GM23338 (cell line): Measurements from ENCODE around the gene FBL. TPM values are rescaled to one million over a fixed set of nuclear protein-coding genes. Genes with fewer than 3 reads are reported as not detected.

ENCODE experiments used
- ATAC-seq: fragments of 200-7000 bp; cut with Tn5 transposase; 3 replicates; pipeline ENCODE4 v1.9.1; 2020
- DNase-seq: peaks from one replicate; pipeline ENCODE4 v3.0.0-alpha.2; 2015; ENCODE audit warnings: low spot score
- H2AFZ ChIP-seq: fragments of 200-600 bp; sonication (generic); 2 replicates; pipeline ENCODE4 v1.8.0; 2016; ENCODE audit warnings: antibody characterized with exemption, mild to moderate bottlenecking, moderate library complexity
- H3F3A ChIP-seq: fragments of 200-600 bp; sonication (generic); replicated peaks from 2 replicates; pipeline ENCODE4 v1.8.0; 2017; ENCODE audit warnings: antibody characterized with exemption, mixed run types, low read depth
- H3K27ac ChIP-seq: fragments of 200-600 bp; sonication (generic); 2 replicates; pipeline ENCODE4 v1.6.1; 2016; ENCODE audit warnings: low read depth
- H3K27me3 ChIP-seq: fragments of 200-600 bp; sonication (generic); 2 replicates; pipeline ENCODE4 v1.8.0; 2016; ENCODE audit warnings: mild to moderate bottlenecking, mixed run types, moderate library complexity; ENCODE audit not compliant: insufficient read depth
- H3K36me3 ChIP-seq: fragments of 200-600 bp; sonication (generic); 2 replicates; pipeline ENCODE4 v1.8.0; 2016; ENCODE audit warnings: mild to moderate bottlenecking; ENCODE audit not compliant: insufficient read depth
- H3K4me1 ChIP-seq: fragments of 200-600 bp; sonication (generic); 2 replicates; pipeline ENCODE4 v1.8.0; 2016; ENCODE audit warnings: mild to moderate bottlenecking, moderate library complexity; ENCODE audit not compliant: insufficient read depth
- H3K4me2 ChIP-seq: fragments of 200-600 bp; sonication (generic); 2 replicates; pipeline ENCODE4 v1.7.1; 2017; ENCODE audit warnings: mixed run types
- H3K4me3 ChIP-seq: fragments of 200-600 bp; sonication (generic); 2 replicates; pipeline ENCODE4 v1.6.1; 2016; ENCODE audit warnings: mixed run types
- H3K79me2 ChIP-seq: fragments of 200-600 bp; sonication (generic); replicated peaks from 2 replicates; pipeline ENCODE4 v1.8.0; 2017; ENCODE audit warnings: mild to moderate bottlenecking; ENCODE audit not compliant: insufficient read depth
- H3K9me2 ChIP-seq: fragments of 200-600 bp; sonication (generic); 2 replicates; pipeline ENCODE4 v1.8.0; 2017; ENCODE audit not compliant: insufficient read depth
- H4K20me1 ChIP-seq: fragments of 200-600 bp; sonication (generic); replicated peaks from 2 replicates; pipeline ENCODE4 v1.8.0; 2017; ENCODE audit warnings: mild to moderate bottlenecking; ENCODE audit not compliant: insufficient read depth
- H3K27ac Mint-ChIP-seq: 2 replicates; pipeline ENCODE4 v1.8.0; 2020; ENCODE audit warnings: inconsistent platforms, mild to moderate bottlenecking, moderate library complexity, mixed read lengths
- H3K27me3 Mint-ChIP-seq: 3 replicates; pipeline ENCODE4 v1.8.0; 2022; ENCODE audit warnings: low read depth, mild to moderate bottlenecking, moderate library complexity, mixed read lengths, inconsistent platforms; ENCODE audit not compliant: insufficient read depth, poor library complexity
- H3K36me3 Mint-ChIP-seq: 3 replicates; pipeline ENCODE4 v1.8.0; 2021; ENCODE audit warnings: low read depth, mild to moderate bottlenecking, inconsistent platforms, moderate library complexity, mixed read lengths
- H3K4me1 Mint-ChIP-seq: 3 replicates; pipeline ENCODE4 v1.8.0; 2020; ENCODE audit warnings: mild to moderate bottlenecking, inconsistent platforms, mixed read lengths
- H3K4me3 Mint-ChIP-seq: 3 replicates; pipeline ENCODE4 v1.8.0; 2021; ENCODE audit warnings: moderate library complexity, mild to moderate bottlenecking, inconsistent platforms, mixed read lengths
- H3K9me3 Mint-ChIP-seq: 3 replicates; pipeline ENCODE4 v1.8.0; 2020; ENCODE audit warnings: moderate library complexity, mild to moderate bottlenecking, inconsistent platforms, mixed read lengths
- CREB1 ChIP-seq: fragments of 250-450 bp; sonication (Bioruptor Pico); IDR thresholded peaks from 2 replicates; pipeline ENCODE4 v1.5.0; 2020; ENCODE audit warnings: low read depth, mild to moderate bottlenecking, moderate library complexity
- CTCF ChIP-seq, 2 experiments: fragments of 200-600 bp in 1 of 2; sonication (generic) in 1 of 2; conservative IDR thresholded peaks; 2 replicates each; pipeline versions ENCODE4 v1.5.1 to v1.6.1; 2016 to 2017; ENCODE audit warnings: antibody characterized with exemption in 2 of 2, low read depth in 2 of 2, mild to moderate bottlenecking in 2 of 2, moderate library complexity in 1 of 2
- ETS1 ChIP-seq: IDR thresholded peaks from 2 replicates; pipeline ENCODE4 v1.6.1; 2016; ENCODE audit warnings: antibody characterized with exemption
- EZH2 ChIP-seq: fragments of 200-600 bp; sonication (generic); IDR thresholded peaks from one replicate; pipeline ENCODE4 v1.8.0; 2017; ENCODE audit warnings: antibody characterized with exemption, mild to moderate bottlenecking, low read depth; ENCODE audit not compliant: unreplicated experiment
- NANOG ChIP-seq: IDR thresholded peaks from 2 replicates; pipeline ENCODE4 v1.6.1; 2016; ENCODE audit warnings: antibody characterized with exemption, borderline replicate concordance
- POLR2AphosphoS5 ChIP-seq: IDR thresholded peaks from 2 replicates; pipeline ENCODE4 v1.6.1; 2016; ENCODE audit warnings: antibody characterized with exemption, low read depth
- REST ChIP-seq: IDR thresholded peaks from one replicate; pipeline ENCODE4 v1.6.1; 2018; ENCODE audit warnings: antibody characterized with exemption; ENCODE audit not compliant: unreplicated experiment
- ZNF331 ChIP-seq: fragments of 250-450 bp; sonication (Bioruptor Pico); IDR thresholded peaks from 2 replicates; pipeline ENCODE4 v1.5.0; 2020; ENCODE audit warnings: low read depth, mild to moderate bottlenecking, moderate library complexity
- polyA plus RNA-seq: library from polyadenylated mRNA; unstranded; fragments of >200 nt; fragmentation: Nextera tagmentation; extraction: Ambion mirVana; gene quantifications from 2 replicates; pipeline ENCODE4 v1.2.1, GENCODE V29; 2016
- total RNA-seq: library from RNA; depleted of rRNA; stranded (reverse); fragments of >200 nt; shearing (Covaris generic); gene quantifications from 2 replicates; pipeline ENCODE4 v1.2.3, GENCODE V29; 2014

The FBL gene
- total and polyA plus RNA-seq, 2 experiments from 2014 or later: 403 to 553 TPM

- TF ChIP-seq CTCF (conservative IDR thresholded peaks at IDR 0.05; ENCODE audit: low read depth in 2 of 2) (0 out of 4 replicates have a peak, but pooled peaks of 1 of the 2 experiments have one; percentile 6), ETS1 (no peak)
- H3F3A ChIP-seq: 0 out of 2 replicates have a peak, but pooled peaks cover 3% of the 10 kb centered on the region
- peaks cover 3% of the 10 kb centered on the region; the same call in 1 of the 3 replicates for H3K36me3 Mint-ChIP-seq
- H3K4me1 ChIP-seq: peaks cover 30% of the 10 kb centered on the region
- DNase-seq (no peak), ATAC-seq (peak; percentile 16)
- H3K4me1 Mint-ChIP-seq: peaks cover 41% of the 10 kb centered on the region
- H3K9me3 Mint-ChIP-seq: no peaks in the 10 kb centered on the region
- H3K36me3 ChIP-seq: no peaks in the 10 kb centered on the region; the same call in 1 of the 2 replicates
- H3K4me2 ChIP-seq: peak overlapping the region; percentile 90
- no peak overlapping the region for H2AFZ ChIP-seq
- peaks cover 47% of the 10 kb centered on the region for H4K20me1 ChIP-seq
- no peaks in the 10 kb centered on the region for H3K9me2 ChIP-seq
- peak overlapping the region; percentile 97 for H3K4me3 Mint-ChIP-seq
- H3K27me3 Mint-ChIP-seq: peaks cover 6% of the 10 kb centered on the region
- peaks cover 56% of the 10 kb centered on the region for H3K79me2 ChIP-seq
- peak overlapping the region; percentile 94 for H3K27ac Mint-ChIP-seq
- H3K27ac ChIP-seq: no peak overlapping the region
- peak overlapping the region; percentile 96 for H3K4me3 ChIP-seq
- H3K27me3 ChIP-seq: no peaks in the 10 kb centered on the region
Observed at GRCh38 chr19:39845584-39845932, 621 bp downstream of the FBL start.

GRCh38 chr19:39845172-39845571 is 1.0 kb downstream of the FBL start:
- Histone ChIP-seq H4K20me1 (peaks cover 48% of the 10 kb centered on the region), H3K4me3 (peak overlapping the region; percentile 96), H3F3A (0 out of 2 replicates have a peak, but pooled peaks cover 3% of the 10 kb centered on the region), H3K79me2 (peaks cover 59% of the 10 kb centered on the region), H3K36me3 (no peaks in the 10 kb centered on the region; the same call in 1 of the 2 replicates), H3K4me1 (peaks cover 30% of the 10 kb centered on the region), H3K4me2 (peak overlapping the region; percentile 90), H3K27me3 (no peaks in the 10 kb centered on the region), H3K9me2 (no peaks in the 10 kb centered on the region), H2AFZ (no peak overlapping the region), H3K27ac (0 out of 2 replicates have a peak overlapping the region, but pooled peaks have one; percentile 28)
- Mint-ChIP-seq H3K27ac (peak overlapping the region; percentile 38; the same call in 1 of the 2 replicates), H3K4me3 (peak overlapping the region; percentile 97), H3K9me3 (no peaks in the 10 kb centered on the region), H3K4me1 (peaks cover 41% of the 10 kb centered on the region), H3K27me3 (peaks cover 6% of the 10 kb centered on the region), H3K36me3 (peaks cover 5% of the 10 kb centered on the region; the same call in 1 of the 3 replicates)
- TF ChIP-seq CREB1 (CRISPR knock-in tag) (no peak), EZH2 (no peak), ETS1 (no peak), REST (no peak), POLR2AphosphoS5 (no peak), ZNF331 (CRISPR knock-in tag) (no peak), NANOG (no peak)
- no peak for ATAC-seq
- no peak for DNase-seq
